HepG2 (cell line): ENCODE measurements around the gene HAGHL. TPM values are rescaled to one million over a fixed set of nuclear protein-coding genes. Genes with fewer than 3 reads are reported as not detected.
A peak's percentile ranks its signal among the peaks of the same experiment; 100 is the strongest.

ENCODE experiments used
- CBX5 ChIP-seq: sonication (generic); formaldehyde crosslinking; IDR thresholded peaks from 2 replicates; pipeline ENCODE4 v1.4.0; 2020; ENCODE audit warnings: missing genetic modification reagents, borderline replicate concordance
- CTCF ChIP-seq: sonication (generic); formaldehyde crosslinking; IDR thresholded peaks from 2 replicates; pipeline ENCODE4 v1.5.0; 2020; ENCODE audit warnings: mild to moderate bottlenecking, missing genetic modification reagents, moderate library complexity
- DNMT3B ChIP-seq: conservative IDR thresholded peaks from 2 replicates; pipeline ENCODE4 v1.6.1; 2016; ENCODE audit warnings: missing biosample characterization, control low read depth
- FOXO4 ChIP-seq: sonication (generic); formaldehyde crosslinking; conservative IDR thresholded peaks from 2 replicates; pipeline ENCODE4 v1.8.1; 2023; ENCODE audit warnings: missing genetic modification reagents
- FOXP4 ChIP-seq: sonication (generic); formaldehyde crosslinking; IDR thresholded peaks from 2 replicates; pipeline ENCODE4 v1.4.0; 2020; ENCODE audit warnings: missing genetic modification reagents
- GLI4 ChIP-seq: sonication (generic); formaldehyde crosslinking; IDR thresholded peaks from 2 replicates; pipeline ENCODE4 v1.5.1; 2020; ENCODE audit warnings: missing genetic modification reagents, mild to moderate bottlenecking, moderate library complexity, borderline replicate concordance
- HNF4A ChIP-seq: sonication (generic); formaldehyde crosslinking; IDR thresholded peaks from 2 replicates; pipeline ENCODE4 v1.4.0; 2020; ENCODE audit warnings: missing genetic modification reagents
- KLF11 ChIP-seq: IDR thresholded peaks from 2 replicates; pipeline ENCODE4 v1.6.1; 2016; ENCODE audit warnings: missing compliant biosample characterization
- NCOR1 ChIP-seq: fragments of 200-600 bp; sonication (generic); IDR thresholded peaks from 2 replicates; pipeline ENCODE4 v1.7.0; 2017; ENCODE audit warnings: antibody characterized with exemption, low read length, borderline replicate concordance
- RBAK ChIP-seq: sonication (generic); formaldehyde crosslinking; IDR thresholded peaks from 2 replicates; pipeline ENCODE4 v1.5.1; 2020; ENCODE audit warnings: mild to moderate bottlenecking, missing genetic modification reagents
- YEATS4 ChIP-seq: sonication (generic); formaldehyde crosslinking; IDR thresholded peaks from 2 replicates; pipeline ENCODE4 v1.4.0; 2020; ENCODE audit warnings: missing genetic modification reagents, borderline replicate concordance
- ZBTB26 ChIP-seq: IDR thresholded peaks from 2 replicates; pipeline ENCODE4 v1.6.1; 2016; ENCODE audit warnings: missing compliant biosample characterization, missing genetic modification reagents, borderline replicate concordance
- ZFP1 ChIP-seq: IDR thresholded peaks from 2 replicates; pipeline ENCODE4 v1.6.1; 2016
- ZNF256 ChIP-seq: sonication (generic); formaldehyde crosslinking; conservative IDR thresholded peaks from 2 replicates; pipeline ENCODE4 v1.4.0; 2020; ENCODE audit warnings: missing genetic modification reagents
- ZNF337 ChIP-seq: sonication (generic); formaldehyde crosslinking; IDR thresholded peaks from 2 replicates; pipeline ENCODE4 v1.5.1; 2020; ENCODE audit warnings: missing genetic modification reagents, low read depth, mild to moderate bottlenecking, borderline replicate concordance
- ZNF550 ChIP-seq: sonication (generic); formaldehyde crosslinking; IDR thresholded peaks from 2 replicates; pipeline ENCODE4 v1.4.0; 2020; ENCODE audit warnings: mild to moderate bottlenecking, missing genetic modification reagents, borderline replicate concordance
- ZNF652 ChIP-seq: IDR thresholded peaks from 2 replicates; pipeline ENCODE4 v1.6.1; 2016; ENCODE audit warnings: low read depth, borderline replicate concordance
- ZNF670 ChIP-seq: sonication (generic); formaldehyde crosslinking; IDR thresholded peaks from 2 replicates; pipeline ENCODE4 v1.8.0; 2022; ENCODE audit warnings: mild to moderate bottlenecking, missing genetic modification reagents, borderline replicate concordance
- ZNF678 ChIP-seq: sonication (generic); formaldehyde crosslinking; IDR thresholded peaks from 2 replicates; pipeline ENCODE4 v1.4.0; 2020; ENCODE audit warnings: mild to moderate bottlenecking, missing genetic modification reagents
- ZNF839 ChIP-seq: sonication (generic); formaldehyde crosslinking; IDR thresholded peaks from 2 replicates; pipeline ENCODE4 v1.4.0; 2020; ENCODE audit warnings: missing genetic modification reagents, mild to moderate bottlenecking, borderline replicate concordance
- polyA plus RNA-seq, 8 experiments: library from polyadenylated mRNA; depleted of rRNA in 3 of 8; stranded (reverse) in 7 of 8; unstranded in 1 of 8; fragments of >200 nt; fragmentation: Illumina TruSeq in 4 of 8; extraction: Trizol in 4 of 8; gene quantifications; 2 replicates each; pipeline versions ENCODE4 v1.2.1 to v1.2.3, GENCODE V29; 2011 to 2016; ENCODE audit warnings: low read depth in 4 of 8, missing spikeins in 1 of 8, mixed read lengths in 1 of 8; ENCODE audit not compliant: insufficient read depth in 1 of 8
- total RNA-seq, 5 experiments: library from RNA; depleted of rRNA; stranded (reverse); fragments of >200 nt; fragmentation: Illumina TruSeq; extraction: Trizol; gene quantifications; 2 replicates each; pipeline ENCODE4 v1.2.3, GENCODE V29; 2016; ENCODE audit warnings: low read depth in 1 of 5

HAGHL gene
- total and polyA plus RNA-seq, 2 of the 13 experiments (the other 11 are each of a cell fraction or from before 2014, with no cell fraction given): 3.4 to 8.4 TPM

- TF ChIP-seq FOXP4 (CRISPR knock-in tag) (no peak), HNF4A (CRISPR knock-in tag) (no peak), CBX5 (CRISPR knock-in tag) (no peak), ZNF839 (CRISPR knock-in tag) (no peak), GLI4 (CRISPR knock-in tag) (no peak), CTCF (CRISPR knock-in tag) (peak; percentile 15; the same call in 1 of the 2 replicates), ZNF652 (no peak), NCOR1 (0 out of 2 replicates have a peak, but pooled peaks have one; percentile 20), DNMT3B (CRISPR knock-in tag) (no peak), RBAK (CRISPR knock-in tag) (no peak), ZNF678 (CRISPR knock-in tag) (no peak), KLF11 (CRISPR knock-in tag) (no peak), ZNF550 (CRISPR knock-in tag) (no peak), ZNF256 (CRISPR knock-in tag) (no peak), FOXO4 (CRISPR knock-in tag) (no peak), ZBTB26 (CRISPR knock-in tag) (0 out of 2 replicates have a peak, but pooled peaks have one; percentile 29), ZFP1 (no peak), ZNF337 (CRISPR knock-in tag) (no peak), ZNF670 (CRISPR knock-in tag) (no peak), YEATS4 (CRISPR knock-in tag) (no peak)
Observed at GRCh38 chr16:714558-715476, 12.1 kb upstream of the HAGHL start, which contains the start of gene METRN (continued).
